Muscle layer of duodenum (tissue), 2 donors: ENCODE results near the gene KDM2A.

ENCODE experiments used
- H3K27ac ChIP-seq: one replicate; pipeline ENCODE4 v1.7.0; 2013; ENCODE audit warnings: mild to moderate bottlenecking, low read length
- H3K27me3 ChIP-seq: one replicate; pipeline ENCODE4 v1.7.0; 2013; ENCODE audit warnings: low read depth, mild to moderate bottlenecking, control low read depth, low read length
- H3K36me3 ChIP-seq, 2 donors: one replicate each; pipeline ENCODE4 v1.7.0; 2013; ENCODE audit warnings: low read length in 2 of 2, control low read depth in 1 of 2, mild to moderate bottlenecking in 1 of 2; ENCODE audit not compliant: insufficient read depth in 2 of 2, control insufficient read depth in 1 of 2
- H3K4me1 ChIP-seq, 2 donors: one replicate each; pipeline ENCODE4 v1.7.0; 2013; ENCODE audit warnings: low read length in 2 of 2, mild to moderate bottlenecking in 2 of 2, control low read depth in 1 of 2, moderate library complexity in 1 of 2; ENCODE audit not compliant: insufficient read depth in 2 of 2, control insufficient read depth in 1 of 2
- H3K4me3 ChIP-seq, 2 donors: one replicate each; pipeline ENCODE4 v1.7.0; 2013; ENCODE audit warnings: low read length in 2 of 2, low read depth in 1 of 2, mild to moderate bottlenecking in 1 of 2
- H3K9me3 ChIP-seq, 2 donors: one replicate each; pipeline ENCODE4 v1.7.0; 2013; ENCODE audit warnings: low read length in 2 of 2, control low read depth in 1 of 2, mild to moderate bottlenecking in 1 of 2; ENCODE audit not compliant: control insufficient read depth in 1 of 2
- donor health status: healthy.

The KDM2A gene

GRCh38 chr11:67262731-67263675 lies 143.9 kb downstream of the KDM2A start:
- H3K4me1 ChIP-seq = peaks cover 10 to 32% of the 10 kb centered on the region in 2 donors
- H3K27ac ChIP-seq = no peak overlapping the region
- H3K27me3 ChIP-seq = no peaks in the 10 kb centered on the region
- H3K9me3 ChIP-seq = no peaks in the 10 kb centered on the region
- no peaks in the 10 kb centered on the region for H3K36me3 ChIP-seq
- H3K4me3 ChIP-seq = no peak overlapping the region

DNA sequence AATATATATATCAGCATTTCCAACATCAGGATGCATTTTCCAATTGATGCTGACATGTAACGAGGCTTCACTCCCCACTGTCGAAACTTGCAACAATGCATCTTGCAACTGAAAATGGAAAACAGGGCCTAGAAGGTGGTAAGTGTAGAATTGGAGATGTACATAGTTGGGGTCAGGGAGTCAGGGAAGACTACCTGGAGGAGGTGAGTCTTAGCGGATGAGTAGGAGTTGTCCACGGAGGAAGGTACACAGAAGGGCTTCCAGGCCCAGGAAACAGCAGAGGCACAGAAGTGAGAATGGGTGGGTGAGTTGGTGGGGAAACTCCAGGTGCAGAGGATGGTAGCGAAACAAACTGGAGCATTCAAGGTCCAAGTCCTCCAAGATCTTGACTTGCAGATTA lies 145.2 kb downstream of the KDM2A start:
- no peaks in the 10 kb centered on the region for H3K9me3 ChIP-seq
- no peaks in the 10 kb centered on the region for H3K27me3 ChIP-seq
- H3K4me1 ChIP-seq = peaks cover 15 to 45% of the 10 kb centered on the region in 2 donors
- H3K27ac ChIP-seq = no peak overlapping the region
- H3K36me3 ChIP-seq = no peaks in the 10 kb centered on the region
- no peak overlapping the region for H3K4me3 ChIP-seq

GRCh38 chr11:67264877-67265632 lies 146.0 kb downstream of the KDM2A start:
- no peaks in the 10 kb centered on the region for H3K36me3 ChIP-seq
- no peak overlapping the region for H3K4me3 ChIP-seq
- no peak overlapping the region for H3K27ac ChIP-seq
- H3K27me3 ChIP-seq = no peaks in the 10 kb centered on the region
- peaks cover 23 to 53% of the 10 kb centered on the region in 2 donors for H3K4me1 ChIP-seq
- H3K9me3 ChIP-seq = no peaks in the 10 kb centered on the region

GRCh38 chr11:67265633-67266448 lies 146.8 kb downstream of the KDM2A start:
- no peaks in the 10 kb centered on the region for H3K9me3 ChIP-seq
- peaks cover 31 to 61% of the 10 kb centered on the region in 2 donors for H3K4me1 ChIP-seq
- no peaks in the 10 kb centered on the region for H3K27me3 ChIP-seq
- H3K27ac ChIP-seq = no peak overlapping the region
- H3K4me3 ChIP-seq = peak overlapping the region; percentile 2 to 21
- no peaks in the 10 kb centered on the region for H3K36me3 ChIP-seq

DNA sequence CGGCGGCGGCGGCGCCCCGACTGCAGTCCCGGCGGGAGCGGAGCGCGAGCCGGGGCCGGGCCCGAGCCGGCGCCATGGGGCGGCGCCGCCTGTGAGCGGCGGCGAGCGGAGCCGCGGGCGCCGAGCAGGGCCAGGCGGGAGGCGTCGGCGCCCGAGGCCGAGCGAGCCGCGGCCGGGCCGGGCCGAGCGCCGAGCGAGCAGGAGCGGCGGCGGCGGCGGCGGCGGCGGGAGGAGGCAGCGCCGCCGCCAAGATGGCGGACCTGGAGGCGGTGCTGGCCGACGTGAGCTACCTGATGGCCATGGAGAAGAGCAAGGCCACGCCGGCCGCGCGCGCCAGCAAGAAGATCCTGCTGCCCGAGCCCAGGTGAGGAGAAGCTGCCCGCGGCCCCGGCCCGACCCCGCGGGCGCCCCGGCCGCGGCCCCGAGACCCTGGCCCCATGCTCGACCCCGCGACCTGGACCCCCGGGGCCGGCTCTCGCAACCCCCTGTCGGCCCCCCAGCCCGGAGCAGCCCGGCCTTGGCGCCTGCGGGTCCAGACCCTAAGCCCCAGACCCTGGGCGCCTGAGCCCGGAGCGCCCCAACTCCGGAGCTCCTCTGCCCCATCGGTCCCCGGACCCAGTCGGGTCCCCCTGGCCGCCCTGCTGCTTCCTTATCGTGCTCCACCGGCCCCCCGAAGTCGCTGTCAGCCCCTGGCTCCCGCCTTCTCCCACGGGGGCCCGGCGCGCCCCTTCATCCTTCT lies 147.6 kb downstream of the KDM2A start, which contains the start of gene GRK2:
Gene GRK2, plus strand, starts transcription at position 25 of the 739 bp plus-strand sequence. Its CDS starts 227 bp downstream, at position 252.
- peaks cover 35 to 68% of the 10 kb centered on the region in 2 donors for H3K4me1 ChIP-seq

GRCh38 chr11:67267188-67268080 lies 148.4 kb downstream of the KDM2A start:
- Histone ChIP-seq H3K36me3 (no peaks in the 10 kb centered on the region), H3K4me1 (peaks cover 35 to 68% of the 10 kb centered on the region in 2 donors), H3K27ac (peak overlapping the region; percentile 84), H3K4me3 (peak overlapping the region; percentile 78 to 86), H3K9me3 (no peaks in the 10 kb centered on the region), H3K27me3 (no peaks in the 10 kb centered on the region)

More for the DNA sequence above, 147.6 kb downstream of the KDM2A start, which contains the start of gene GRK2:
- Histone ChIP-seq H3K4me3 (peak within 1 kb of the TSS; percentile 78 to 86), H3K36me3 (no peaks in the 10 kb centered on the region), H3K9me3 (no peaks in the 10 kb centered on the region), H3K27me3 (no peaks in the 10 kb centered on the region), H3K27ac (peak within 1 kb of the TSS; percentile 84)

DNA sequence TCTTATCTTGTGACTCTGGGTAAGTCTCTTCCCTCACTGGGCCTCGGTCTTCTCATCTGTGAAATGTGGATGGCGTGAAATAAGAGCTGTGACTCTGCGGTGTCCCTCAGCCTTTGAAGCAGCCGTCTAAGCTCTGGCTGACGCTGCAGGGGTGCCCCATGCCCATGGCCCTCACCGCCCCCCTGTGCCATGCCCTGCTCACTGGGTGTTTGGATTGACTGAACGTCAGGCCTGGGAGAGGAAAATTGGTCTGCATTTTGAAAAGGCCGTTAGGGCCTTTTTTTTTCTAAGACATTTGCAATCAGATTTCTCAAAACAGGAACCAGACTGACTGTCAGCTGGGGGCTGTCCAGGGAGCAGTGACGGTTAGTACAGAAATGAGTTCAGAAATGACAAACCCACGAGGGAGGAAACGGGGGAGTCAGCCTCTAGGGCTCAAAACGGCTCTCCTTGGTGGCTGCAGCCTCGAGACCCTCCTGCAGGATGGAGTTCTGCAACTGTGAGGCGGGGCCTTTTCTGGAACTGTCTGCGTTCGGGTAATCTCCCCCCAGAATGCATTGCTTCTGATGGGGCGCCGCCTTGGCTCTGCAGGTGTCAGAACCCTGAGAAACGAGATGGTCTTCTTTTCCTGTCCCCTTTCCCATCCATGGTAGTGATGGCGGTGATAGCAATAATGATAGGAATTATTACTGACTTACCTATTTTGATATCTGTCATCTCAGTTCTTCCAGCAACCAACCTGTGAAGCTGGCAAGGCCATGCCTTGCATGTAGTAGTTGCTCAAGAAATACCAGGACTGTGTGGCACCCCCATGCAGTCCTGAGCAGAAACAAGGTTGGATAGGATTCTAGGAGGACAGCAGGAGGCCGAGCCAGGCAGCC lies 149.3 kb downstream of the KDM2A start:
- H3K27me3 ChIP-seq = no peaks in the 10 kb centered on the region
- peak overlapping the region; percentile 78 to 86 for H3K4me3 ChIP-seq
- H3K36me3 ChIP-seq = no peaks in the 10 kb centered on the region
- H3K4me1 ChIP-seq = peaks cover 35 to 68% of the 10 kb centered on the region in 2 donors
- H3K27ac ChIP-seq = peak overlapping the region; percentile 84
- no peaks in the 10 kb centered on the region for H3K9me3 ChIP-seq

- peak overlapping the region; percentile 88 for H3K27ac ChIP-seq
- peaks cover 35 to 72% of the 10 kb centered on the region in 2 donors for H3K4me1 ChIP-seq
- no peaks in the 10 kb centered on the region for H3K36me3 ChIP-seq
- H3K4me3 ChIP-seq = peak overlapping the region; percentile 51 to 55
- H3K27me3 ChIP-seq = no peaks in the 10 kb centered on the region
- no peaks in the 10 kb centered on the region for H3K9me3 ChIP-seq
These were observed 149.9 kb downstream of the KDM2A start for GRCh38 chr11:67268962-67269268.
